Measurements from ENCODE around the gene TFCP2.
"Not testable (repeated sequence)": the region's sequence is repeated elsewhere in the genome, so short reads cannot be mapped to it uniquely, and the experiment has no call there.

TFCP2 gene

GRCh38 chr12:51222461-51222860 is 49.5 kb upstream of the TFCP2 start (continued):
- TF ChIP-seq ZNF148 (tag by site-specific recombination; IDR thresholded peaks at IDR 0.05; ENCODE audit: borderline replicate concordance) (no peak), ZNF274 (IDR thresholded peaks at IDR 0.05; ENCODE audit: low read length) (no peak), ZNF274 (tag by site-specific recombination; IDR thresholded peaks at IDR 0.05; ENCODE audit: borderline replicate concordance) (no peak)

- ChIA-PET CTCF (interaction anchor here (0.6 kb wide), 1 partner anchor 1760 kb away, joined by 4 read pairs; no protein-coding TSS in a partner anchor), POLR2A (interaction anchor here (0.9 to 1.1 kb wide), 2 partner anchors 18 to 137 kb away, joined by 3 to 4 read pairs; partner anchors contain the start of genes CSRNP2 and DAZAP2)
- not testable (repeated sequence) for H3K27ac ChIP-seq (ENCODE audit: extremely low read depth, low read depth, low read length); H3K36me3 ChIP-seq (ENCODE audit: control insufficient read depth in 2 of 2, insufficient read depth in 1 of 2, low read length in 2 of 2); H3K9me3 ChIP-seq (ENCODE audit: control insufficient read depth, insufficient read depth, low read depth, low read length); H3K4me3 ChIP-seq (ENCODE audit: low read depth, low read length); H3K4me1 ChIP-seq (ENCODE audit: control insufficient read depth, insufficient read depth, low read length)
These were observed 46.9 kb upstream of the TFCP2 start for GRCh38 chr12:51219857-51220256.

- ChIA-PET POLR2A (interaction anchor here (1.8 to 4.0 kb wide), 2 partner anchors 19 to 136 kb away, joined by 16 to 36 read pairs; partner anchors contain the start of genes CSRNP2 and DAZAP2), CTCF (interaction anchor here (0.5 to 1.9 kb wide), 3 partner anchors 11 to 442 kb away, joined by 3 to 12 read pairs (median 7); no protein-coding TSS in a partner anchor)
- Histone ChIP-seq H3K36me3 (ENCODE audit: control insufficient read depth in 2 of 2, insufficient read depth in 1 of 2, low read length in 2 of 2) (peaks cover 0 to 3% of the 10 kb centered on the region in 2 experiments; a peak in 1 of 3 replicates), H3K4me3 (ENCODE audit: low read depth, low read length) (no peak overlapping the region), H3K4me1 (ENCODE audit: control insufficient read depth, insufficient read depth, low read length) (peaks cover 9% of the 10 kb centered on the region), H3K9me3 (ENCODE audit: control insufficient read depth, insufficient read depth, low read depth, low read length) (no peaks in the 10 kb centered on the region), H3K27ac (ENCODE audit: extremely low read depth, low read depth, low read length) (peak overlapping the region; percentile 91)
- TF ChIP-seq ZNF560 (tag by site-specific recombination; IDR thresholded peaks at IDR 0.05; ENCODE audit: borderline replicate concordance) (no peak), ZNF341 (tag by site-specific recombination; IDR thresholded peaks at IDR 0.05; ENCODE audit: low read depth) (no peak), SETDB1 (IDR thresholded peaks at IDR 0.05; ENCODE audit: insufficient read length, low read length) (no peak), ZNF366 (tag by site-specific recombination; conservative IDR thresholded peaks at IDR 0.05) (no peak), MZF1 (tag by site-specific recombination; IDR thresholded peaks at IDR 0.05; ENCODE audit: borderline replicate concordance) (no peak)
These were observed 46.4 kb upstream of the TFCP2 start for GRCh38 chr12:51219322-51219721.

- peak overlapping the region; percentile 65 for H3K4me3 ChIP-seq (ENCODE audit: low read depth, low read length)
- CTCF ChIA-PET: interaction anchor here (0.6 to 1.9 kb wide), 10 partner anchors 11 to 478 kb away, joined by 3 to 12 read pairs (median 4); partner anchors contain the start of gene DAZAP2
- H3K4me1 ChIP-seq (ENCODE audit: control insufficient read depth, insufficient read depth, low read length): peaks cover 9% of the 10 kb centered on the region
- H3K36me3 ChIP-seq (ENCODE audit: control insufficient read depth in 2 of 2, insufficient read depth in 1 of 2, low read length in 2 of 2): no peaks in the 10 kb centered on the region
- POLR2A ChIA-PET: interaction anchor here (1.0 to 4.0 kb wide), 8 partner anchors 10 to 135 kb away, joined by 3 to 36 read pairs (median 10); partner anchors contain the start of genes CSRNP2 and DAZAP2
- no peaks in the 10 kb centered on the region for H3K9me3 ChIP-seq (ENCODE audit: control insufficient read depth, insufficient read depth, low read depth, low read length)
- H3K27ac ChIP-seq (ENCODE audit: extremely low read depth, low read depth, low read length): peak overlapping the region; percentile 91
- TF ChIP-seq ZBTB21 (tag by site-specific recombination; IDR thresholded peaks at IDR 0.05) (no peak; the same call in 1 of the 2 replicates), GLIS2 (tag by site-specific recombination; IDR thresholded peaks at IDR 0.05) (no peak), ZNF341 (tag by site-specific recombination; IDR thresholded peaks at IDR 0.05; ENCODE audit: low read depth) (peak; percentile 98), ZNF391 (tag by site-specific recombination; IDR thresholded peaks at IDR 0.05; ENCODE audit: borderline replicate concordance, low read depth) (0 out of 2 replicates have a peak, but pooled peaks have one; percentile 2), EGR2 (tag by site-specific recombination; IDR thresholded peaks at IDR 0.05; ENCODE audit: low read depth) (peak; percentile 45; the same call in 1 of the 2 replicates), ZNF121 (tag by site-specific recombination; IDR thresholded peaks at IDR 0.05) (no peak), ZNF174 (tag by site-specific recombination; IDR thresholded peaks at IDR 0.05) (no peak), ATF2 (tag by site-specific recombination; IDR thresholded peaks at IDR 0.05; ENCODE audit: low read depth) (no peak), ZNF664 (tag by site-specific recombination; IDR thresholded peaks at IDR 0.05) (no peak), IKZF3 (tag by site-specific recombination; IDR thresholded peaks at IDR 0.05) (peak; percentile 42; the same call in 1 of the 2 replicates), ZFP37 (tag by site-specific recombination; IDR thresholded peaks at IDR 0.05) (0 out of 2 replicates have a peak, but pooled peaks have one; percentile 30), ZBTB1 (tag by site-specific recombination; IDR thresholded peaks at IDR 0.05) (no peak), ZNF398 (tag by site-specific recombination; IDR thresholded peaks at IDR 0.05) (peak; percentile 35; the same call in 1 of the 2 replicates), ZSCAN4 (tag by site-specific recombination; IDR thresholded peaks at IDR 0.05) (no peak)
These were observed 45.7 kb upstream of the TFCP2 start for GRCh38 chr12:51218607-51219161.
